Right hindlimb (tissue), 1 donor: ENCODE measurements around the gene SNCB.

Source experiments
- DNase-seq: peaks from one replicate; pipeline ENCODE4 v3.0.0-alpha.2; 2018

SNCB gene

DNA sequence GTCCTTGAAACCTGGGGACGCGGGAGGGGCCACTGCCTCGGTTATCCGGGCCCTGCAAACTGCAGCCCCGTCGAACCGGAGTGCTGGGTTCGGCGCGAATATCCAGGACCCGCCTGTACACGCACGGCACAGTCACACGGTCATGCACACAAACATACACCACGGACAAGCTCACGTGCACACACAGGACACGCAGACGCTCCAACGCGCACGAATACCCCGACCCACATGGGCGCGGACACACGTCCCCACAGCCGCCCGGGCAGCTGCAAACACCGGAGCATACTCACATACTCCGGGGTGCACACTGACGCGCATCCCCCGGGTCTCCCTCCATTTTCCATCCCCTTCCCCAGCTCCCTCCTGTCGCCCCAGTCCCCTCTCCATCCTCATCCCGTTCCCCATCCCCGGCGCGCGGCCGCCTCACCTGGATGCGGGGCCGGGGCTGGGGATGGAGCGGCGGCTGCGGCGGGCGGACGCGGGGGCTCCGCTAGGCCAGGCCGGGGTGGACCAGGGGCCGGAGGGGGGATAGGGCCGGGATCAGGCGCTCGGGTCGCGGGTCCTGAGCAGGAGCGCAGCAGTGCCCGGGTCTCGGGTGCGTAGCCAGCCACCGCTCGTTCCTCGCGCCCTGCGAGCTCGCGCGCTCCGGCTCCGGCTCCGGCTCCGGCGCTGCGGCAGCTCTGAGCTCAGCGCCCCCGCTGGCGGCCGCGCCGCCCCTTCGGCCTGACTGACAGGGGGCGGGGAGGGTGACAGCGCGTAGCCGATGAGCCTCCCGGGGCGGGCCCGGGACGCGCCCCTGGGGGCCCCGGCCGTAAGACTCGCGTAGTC lies at the start of gene SNCB, which contains the start of gene EIF4E1B:
Gene SNCB (minus strand): TSS at position 682 of the 828 bp plus-strand sequence. CDS start 880 bp downstream, outside the sequence.
Gene EIF4E1B (plus strand): TSS at position 823 of the 828 bp plus-strand sequence. CDS start 12,113 bp downstream, outside the sequence.
- peak; percentile 49 for DNase-seq

DNA sequence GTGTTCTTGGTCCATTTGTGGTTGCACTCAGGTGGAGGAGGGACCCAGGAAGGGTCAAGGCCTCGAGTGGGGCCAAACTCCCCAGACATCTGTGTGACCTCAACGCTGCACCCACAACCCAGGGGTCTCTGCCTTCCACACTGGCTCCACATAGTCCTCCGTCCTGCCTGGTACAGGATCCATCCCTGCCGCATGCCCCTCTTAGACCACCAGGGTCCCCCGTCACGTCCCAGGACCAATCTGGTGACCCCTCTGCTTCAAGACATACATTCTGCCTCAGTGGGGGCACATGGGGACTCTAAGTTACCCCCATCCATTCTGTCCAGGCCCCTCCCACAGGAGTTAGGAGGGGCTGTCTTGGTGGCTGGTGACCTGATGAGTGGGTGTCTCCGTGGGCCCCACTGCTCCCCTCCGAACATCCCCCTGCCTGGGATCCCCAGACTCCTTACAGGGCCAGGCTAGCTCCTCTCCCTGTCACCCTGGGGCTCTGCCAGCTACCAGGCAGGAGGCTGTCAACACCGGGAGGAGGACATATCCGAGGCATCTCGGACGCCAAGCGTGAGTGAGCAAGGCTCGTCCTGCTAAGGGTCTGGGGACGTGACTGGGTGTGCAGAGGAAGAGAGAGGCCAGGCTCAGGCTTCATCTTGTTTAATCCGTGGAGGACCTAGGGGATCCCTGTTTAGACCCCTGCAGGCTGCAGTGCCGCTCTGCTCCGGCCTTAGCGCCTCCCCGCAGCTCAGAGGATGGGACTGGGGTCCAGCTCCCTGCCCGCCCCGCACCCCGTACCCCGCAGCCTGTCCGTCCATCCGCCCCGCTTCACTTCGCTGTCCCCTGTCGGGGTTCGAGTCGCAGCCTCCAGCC lies 49.3 kb upstream of the SNCB start:
- DNase-seq: no peak

DNA sequence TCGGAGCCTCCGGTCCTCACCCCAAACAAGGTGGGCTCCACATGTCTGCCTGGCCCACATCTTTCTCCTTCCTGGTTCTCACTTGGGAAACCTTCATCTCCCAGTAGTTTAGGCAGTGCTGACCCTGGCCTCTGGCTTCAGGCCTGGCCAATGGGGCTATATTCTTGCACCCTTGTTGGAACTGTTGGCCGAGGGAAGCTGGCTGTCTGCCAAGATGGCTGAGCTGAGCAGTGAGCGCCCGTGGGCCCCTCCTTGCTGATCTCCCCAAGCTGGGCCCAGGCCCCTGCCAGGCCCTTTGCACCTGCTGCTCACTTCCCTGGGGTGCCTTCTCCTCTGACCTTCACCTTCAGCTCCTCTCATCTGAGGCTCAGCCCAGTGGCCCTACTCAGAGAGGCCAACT lies 48.2 kb upstream of the SNCB start:
- no peak for DNase-seq

DNA sequence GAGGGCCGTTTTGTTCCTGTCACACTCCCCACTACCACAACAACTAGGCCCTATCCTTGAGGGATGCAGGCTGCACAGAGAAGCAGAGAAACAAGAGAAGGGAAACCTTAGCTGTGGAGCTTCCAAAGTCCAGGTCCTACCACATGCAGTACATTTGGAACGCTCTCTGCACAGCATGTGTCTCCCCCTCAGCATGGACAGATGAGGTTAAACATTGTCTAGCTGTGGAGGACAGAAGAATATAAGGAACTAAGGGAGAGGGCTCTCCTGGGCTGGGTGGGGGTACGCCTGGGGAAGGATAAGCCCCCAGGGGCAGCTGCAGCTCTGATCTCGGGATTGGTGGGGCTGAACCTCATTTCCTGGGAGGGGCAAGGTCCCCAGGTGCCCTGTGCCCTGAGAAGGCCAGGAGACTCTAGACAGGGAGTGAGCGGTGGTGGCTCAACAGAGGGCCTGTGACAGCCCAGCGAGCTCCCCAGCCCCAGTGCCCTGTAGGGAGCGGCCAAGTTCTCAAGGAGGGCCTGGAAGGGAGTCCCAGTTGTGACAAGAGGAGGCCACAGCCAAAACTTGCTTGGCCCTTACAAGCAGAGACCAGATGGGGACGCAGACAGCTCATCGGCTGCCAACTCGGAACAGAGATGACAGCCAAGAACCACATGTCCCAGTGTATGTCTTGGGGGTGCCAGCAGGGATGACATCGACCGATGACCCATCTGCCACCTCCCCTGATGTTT lies 47.0 kb upstream of the SNCB start:
- no peak for DNase-seq

DNA sequence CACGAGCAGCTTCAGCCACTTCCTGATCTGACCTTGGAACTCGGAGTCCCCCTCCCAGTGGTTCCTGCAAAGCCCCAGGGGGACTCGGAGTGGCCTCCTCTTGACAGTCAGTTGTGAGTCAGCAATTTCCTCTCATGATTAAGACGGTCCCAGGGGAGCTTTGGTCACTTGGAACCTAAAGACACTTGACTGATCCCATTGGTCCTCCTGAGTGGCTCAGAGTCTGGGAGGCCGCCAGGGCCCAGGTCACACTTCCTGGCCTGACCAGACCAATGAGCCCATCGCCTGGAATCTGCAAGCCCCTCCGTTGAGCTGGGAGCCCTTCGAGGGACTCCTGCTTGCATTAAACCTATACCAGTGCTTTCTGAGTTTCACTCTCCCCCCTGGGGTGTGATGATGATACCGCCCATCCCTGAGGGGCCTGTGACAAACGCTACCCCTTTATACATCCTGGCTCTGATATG lies 46.1 kb upstream of the SNCB start:
- DNase-seq: no peak

DNA sequence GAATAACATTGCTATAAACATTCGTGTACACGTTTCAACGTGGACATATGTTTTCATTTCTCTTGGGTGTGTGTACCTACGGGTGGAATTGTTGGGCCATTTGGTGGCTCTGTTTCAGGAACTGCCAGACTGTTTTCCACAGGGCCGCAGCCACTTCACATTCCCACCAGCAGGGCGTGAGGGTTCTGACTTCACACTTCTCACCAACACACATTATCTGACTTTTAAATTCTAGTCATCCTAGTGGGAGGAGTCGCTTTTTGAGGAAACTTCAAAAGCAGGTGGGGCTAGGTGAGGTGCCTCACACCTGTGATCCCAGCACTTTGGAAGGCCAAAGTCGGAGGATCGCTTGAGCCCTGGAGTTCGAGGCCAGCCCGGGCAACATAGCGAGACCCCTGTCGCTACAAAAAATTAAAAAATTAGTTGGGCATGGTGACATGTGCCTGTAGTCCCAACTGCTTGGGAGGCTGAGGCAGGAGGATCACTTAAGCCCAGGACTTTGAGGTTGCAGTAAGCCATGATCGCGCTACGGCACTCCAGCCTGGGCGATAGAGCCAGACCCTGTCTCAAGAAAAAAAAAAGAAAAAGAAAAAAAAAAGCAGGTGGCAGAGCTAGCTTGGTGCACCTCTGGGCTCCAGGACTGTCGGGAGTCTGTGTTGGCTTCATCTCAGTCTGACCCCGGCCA lies 45.5 kb upstream of the SNCB start:
- no peak for DNase-seq

DNA sequence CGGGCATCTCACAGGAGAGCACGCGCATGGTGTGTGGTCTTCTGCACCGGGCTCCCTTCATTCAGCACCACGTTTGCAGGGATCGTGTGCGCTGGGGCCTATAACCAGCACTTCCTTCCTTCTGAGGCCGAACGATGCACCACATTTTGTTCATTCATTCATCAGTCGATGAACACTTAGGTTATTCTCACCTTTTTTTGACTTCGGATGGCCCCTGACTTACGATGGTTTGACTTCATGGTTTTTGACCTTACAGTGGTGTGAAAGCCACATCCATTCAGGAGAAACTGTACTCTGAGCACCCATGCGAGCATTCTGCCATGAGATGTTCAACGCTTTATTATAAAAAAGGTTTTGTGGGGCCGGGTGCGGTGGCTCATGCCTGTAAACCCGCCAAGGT lies 44.5 kb upstream of the SNCB start:
- no peak for DNase-seq

DNA sequence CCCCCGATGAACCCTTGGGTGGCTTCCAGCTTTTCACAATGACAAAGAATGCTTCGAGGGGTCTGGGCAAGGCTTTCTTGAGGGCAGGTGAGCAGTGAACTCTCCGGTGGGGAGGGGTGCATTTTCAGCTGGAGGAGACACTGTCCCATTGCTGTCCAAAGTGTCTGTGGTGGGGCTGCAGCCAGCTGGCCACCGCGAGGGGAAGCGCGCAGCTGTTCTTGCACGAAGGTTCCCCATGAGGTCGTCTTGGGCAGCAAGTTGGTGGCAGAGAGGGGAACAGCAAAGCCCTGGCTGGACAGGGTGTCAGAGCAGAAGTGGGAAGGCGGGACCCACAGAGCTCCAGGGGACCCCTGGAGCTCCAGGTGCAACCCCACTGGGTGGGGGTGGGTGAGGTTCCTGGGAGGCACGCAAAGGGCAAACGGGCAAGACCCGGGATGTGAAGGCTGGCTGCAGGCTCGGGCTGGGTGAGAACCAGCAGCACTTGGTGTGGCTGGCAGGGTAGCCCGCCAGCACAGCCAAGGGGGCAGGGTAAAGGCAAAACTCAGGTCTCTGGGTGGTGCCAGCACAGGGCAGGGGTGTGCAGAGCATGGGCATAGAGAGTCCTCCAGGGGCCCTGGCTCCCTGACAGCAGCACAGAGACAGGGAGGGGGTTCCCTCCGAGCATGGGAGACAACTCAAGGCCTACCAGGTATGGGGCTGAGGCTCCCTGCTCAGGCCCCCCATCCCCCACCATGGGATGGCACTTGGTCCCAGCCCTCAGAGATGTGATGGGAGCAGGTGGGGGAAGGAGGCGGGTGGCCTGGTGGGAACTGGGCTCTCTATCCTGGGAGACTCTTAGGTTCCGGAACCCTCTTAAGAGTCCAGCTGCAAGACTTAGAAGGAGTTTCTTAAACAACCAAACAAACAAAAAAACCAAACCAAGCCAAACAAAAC lies 43.6 kb upstream of the SNCB start:
- DNase-seq: no peak

DNA sequence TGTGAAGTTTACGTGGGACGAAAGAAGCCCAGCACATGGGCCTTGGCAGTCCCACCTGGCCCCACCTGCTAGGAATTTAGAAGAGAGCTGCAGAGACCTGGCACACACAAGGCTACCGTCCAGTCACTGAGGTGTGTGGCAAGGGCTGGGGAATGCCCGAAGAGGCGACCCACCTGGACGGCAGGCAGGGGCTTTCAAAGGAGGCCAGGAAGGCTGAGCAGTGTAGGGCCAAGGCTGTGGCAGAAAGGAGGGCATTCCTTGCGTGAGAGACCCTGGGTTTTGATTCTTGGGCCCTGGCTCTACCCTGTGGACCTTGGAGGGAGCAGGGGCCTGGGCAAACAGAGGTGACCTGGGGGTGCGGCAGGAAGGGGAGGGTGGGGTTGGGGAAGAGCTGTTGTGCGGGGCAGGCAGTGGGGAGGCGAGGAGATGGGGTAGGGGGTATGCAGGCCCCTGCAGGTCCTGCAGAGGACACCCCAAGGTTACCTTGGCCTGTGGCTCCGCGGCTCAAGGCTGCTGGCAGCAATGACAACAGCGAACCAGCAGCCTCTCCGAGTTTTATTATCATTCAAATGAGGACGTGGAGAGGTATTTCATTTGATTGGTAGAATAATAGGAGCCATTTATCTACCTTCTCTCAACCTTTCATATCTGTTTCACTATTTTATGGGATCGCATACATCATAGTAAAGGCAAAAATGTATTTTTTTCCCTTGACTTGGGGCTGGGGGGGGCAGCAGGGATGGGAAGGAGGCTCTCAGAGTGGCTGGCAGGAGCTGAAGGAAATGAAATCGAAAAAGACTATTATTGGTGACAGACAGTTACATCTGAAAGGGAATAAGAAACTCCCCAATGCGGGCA lies 41.8 kb upstream of the SNCB start:
- DNase-seq: no peak

DNA sequence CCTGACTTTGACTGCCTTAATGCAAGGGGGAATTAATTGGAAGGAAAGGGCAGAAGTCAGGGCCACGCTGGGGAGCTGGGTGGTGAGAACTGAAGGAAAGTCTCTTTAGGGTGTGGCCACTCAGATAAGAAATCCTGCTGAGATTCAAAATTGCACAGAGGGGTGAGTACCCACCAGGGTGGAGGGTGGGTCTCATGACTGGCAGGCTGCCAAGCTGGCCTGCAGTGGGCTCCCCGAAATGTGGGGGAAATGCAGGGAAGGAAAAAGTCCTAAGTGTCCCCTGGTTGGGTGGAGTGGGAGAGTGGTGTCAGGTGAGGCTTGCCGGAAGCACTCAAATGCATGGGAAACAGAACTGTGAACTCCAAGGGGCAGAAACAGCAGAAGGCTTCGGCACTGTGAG lies 41.1 kb upstream of the SNCB start:
- no peak for DNase-seq

DNA sequence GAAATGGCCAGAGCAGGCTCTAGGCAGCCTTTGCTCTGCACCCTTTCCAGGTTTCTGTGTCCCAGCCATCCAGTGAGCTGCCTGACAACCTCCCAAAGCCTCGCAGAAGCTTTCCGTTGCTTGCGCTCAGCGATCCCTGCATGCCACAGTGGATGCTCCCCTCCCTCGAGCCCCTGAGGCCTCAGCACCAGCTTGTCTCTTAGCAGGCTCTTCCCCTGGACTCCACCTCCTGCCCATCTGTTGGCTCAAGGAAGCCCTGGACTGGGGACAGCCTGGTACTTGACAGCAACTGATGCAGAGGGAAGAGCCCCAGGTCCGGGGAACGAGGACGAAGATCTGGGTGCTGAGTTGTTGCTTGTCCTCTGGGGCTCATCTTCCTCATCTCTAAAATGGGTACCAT lies 40.1 kb upstream of the SNCB start:
- DNase-seq: no peak

DNA sequence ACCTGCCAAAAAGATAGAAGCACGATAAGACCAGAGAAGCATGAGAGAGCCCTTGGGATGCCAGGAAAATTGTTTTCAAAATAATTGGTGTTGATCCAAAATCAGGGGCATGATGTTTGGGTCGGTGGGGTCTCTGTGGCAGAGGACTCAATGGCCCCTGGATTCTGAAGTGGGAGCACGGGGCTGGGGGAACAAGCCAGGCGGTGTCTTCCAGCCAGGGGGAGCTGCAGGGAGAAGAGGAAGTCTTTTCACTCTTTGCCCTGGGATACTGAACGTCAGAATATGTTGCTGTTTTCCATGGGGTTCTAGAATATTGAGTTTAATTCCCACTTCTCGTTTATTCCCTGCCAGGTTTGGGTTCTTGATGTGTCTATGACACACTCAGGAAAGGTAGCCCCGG lies 37.3 kb upstream of the SNCB start:
- DNase-seq: no peak

DNA sequence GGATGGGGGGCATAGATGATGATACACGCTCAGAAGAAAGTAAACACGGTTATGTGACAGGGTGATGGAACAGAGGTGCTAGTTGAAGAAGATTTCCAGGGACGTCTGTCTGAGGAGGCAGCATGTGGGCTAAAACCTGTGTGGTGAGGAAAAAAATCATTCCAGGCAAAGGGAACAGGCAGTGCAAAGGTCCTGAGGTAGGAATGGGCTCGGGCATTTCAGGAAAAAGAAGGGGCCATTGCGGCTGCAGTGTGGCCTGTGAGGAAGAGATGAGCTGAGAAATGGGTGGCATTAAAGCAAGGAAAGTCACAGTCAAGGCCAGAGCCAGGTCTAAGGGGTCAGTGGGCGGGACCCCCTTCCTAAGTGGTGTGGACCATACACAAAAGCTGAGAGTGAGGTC lies 35.2 kb upstream of the SNCB start:
- DNase-seq: no peak

DNA sequence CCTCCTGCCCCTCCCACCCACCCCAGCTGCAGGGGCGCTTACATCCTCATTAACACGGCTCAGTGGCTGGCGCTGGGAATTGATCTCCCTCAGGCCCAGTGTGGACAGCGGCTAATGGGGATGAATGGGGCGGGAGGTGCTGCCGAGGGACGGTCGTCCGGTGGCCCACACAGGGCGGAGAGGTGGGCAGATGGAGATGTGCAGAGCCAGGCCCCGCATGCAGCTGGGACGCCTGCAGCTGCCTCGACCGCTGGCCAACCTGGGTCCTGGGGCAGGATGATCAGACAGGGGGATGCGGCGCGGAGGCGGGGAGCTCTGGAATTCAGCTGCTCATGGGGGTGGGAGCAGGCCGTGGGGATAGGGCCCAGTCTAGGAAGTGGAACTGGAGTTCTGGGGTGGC lies 34.6 kb upstream of the SNCB start:
- no peak for DNase-seq

DNA sequence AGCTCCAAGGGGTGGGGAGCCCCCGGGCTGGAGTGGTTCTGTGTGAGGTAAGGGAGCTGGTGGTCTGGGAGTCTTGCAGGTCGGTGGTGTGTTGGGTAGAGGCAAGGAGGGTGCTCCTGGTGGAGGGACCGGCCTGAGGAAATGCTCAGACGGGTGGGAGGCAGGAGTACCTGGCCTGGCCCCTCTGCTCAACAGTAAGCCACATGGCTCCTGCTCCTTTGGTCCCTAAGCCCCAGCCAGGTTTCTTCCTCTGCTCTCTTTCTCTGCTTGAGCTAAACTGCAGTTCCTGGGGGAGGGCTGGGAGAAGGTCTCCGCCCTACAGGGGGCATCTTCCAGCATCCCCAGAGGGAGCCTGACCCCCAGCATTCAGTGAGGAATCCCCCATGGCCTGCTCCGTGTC lies 34.1 kb upstream of the SNCB start:
- no peak for DNase-seq

DNA sequence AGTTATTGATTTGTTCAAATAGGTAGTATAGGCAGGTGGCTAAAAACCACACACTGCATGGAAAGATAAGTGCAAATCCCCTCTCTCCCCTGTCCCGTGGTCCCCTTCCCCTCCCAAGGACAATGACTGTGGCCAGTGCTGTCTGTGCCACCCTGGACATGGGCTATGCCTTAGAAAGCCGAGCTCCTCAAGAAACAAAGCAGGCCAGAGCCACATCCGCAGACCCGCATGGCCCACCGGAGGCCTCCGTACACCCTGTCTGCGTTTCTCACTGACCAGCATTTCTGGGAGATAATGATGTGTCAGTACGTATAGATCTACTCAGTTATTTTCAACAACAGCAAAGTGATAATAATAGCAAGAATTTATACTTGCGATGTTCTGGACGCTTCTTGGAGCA lies 33.2 kb upstream of the SNCB start:
- no peak for DNase-seq

DNA sequence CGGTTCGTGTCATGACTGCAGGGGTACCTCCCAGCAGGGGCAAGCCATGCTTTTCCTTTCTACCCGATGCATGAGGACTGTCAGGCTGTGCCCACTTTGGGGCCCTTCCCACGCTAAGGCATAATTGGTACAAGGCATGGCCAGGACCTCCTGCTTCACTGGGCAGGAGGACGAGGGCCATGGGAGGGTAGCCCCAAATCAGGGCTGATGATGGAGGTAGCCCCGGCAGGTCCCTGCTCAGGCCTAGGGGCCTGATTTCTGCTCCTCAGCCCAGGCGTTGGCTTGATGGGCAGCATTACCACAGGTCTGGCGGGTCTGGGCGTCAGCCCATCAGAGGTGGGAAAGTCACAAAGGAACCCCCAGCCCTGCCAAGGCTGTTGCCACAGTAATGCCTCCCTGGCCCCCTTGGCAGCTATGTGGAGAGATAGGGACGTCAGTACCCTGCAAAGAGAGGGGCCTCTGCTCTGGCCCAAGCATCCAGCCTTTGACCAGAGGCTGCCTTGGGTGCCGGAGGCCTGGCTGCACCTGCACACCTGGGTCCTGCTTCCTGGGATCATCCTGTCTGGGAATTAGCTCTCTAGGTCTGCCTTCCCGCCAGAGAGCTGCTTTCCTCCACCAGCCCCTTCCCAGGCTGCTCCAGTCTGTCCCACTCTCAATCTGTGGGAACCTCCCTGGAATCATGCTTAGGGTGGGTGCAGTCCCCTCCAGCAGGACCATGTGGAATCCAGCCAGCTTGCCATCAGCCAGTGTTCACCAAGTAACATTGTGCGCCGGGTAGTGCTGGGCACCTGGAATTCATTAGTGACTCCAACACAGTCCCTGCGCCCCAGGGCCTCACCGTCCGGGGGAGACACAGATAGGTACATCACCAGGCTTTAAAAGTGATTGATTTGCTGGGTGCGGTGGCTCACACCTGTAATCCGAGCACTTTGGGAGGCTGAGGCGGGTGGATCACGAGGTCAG lies 32.3 kb upstream of the SNCB start:
- DNase-seq: no peak

DNA sequence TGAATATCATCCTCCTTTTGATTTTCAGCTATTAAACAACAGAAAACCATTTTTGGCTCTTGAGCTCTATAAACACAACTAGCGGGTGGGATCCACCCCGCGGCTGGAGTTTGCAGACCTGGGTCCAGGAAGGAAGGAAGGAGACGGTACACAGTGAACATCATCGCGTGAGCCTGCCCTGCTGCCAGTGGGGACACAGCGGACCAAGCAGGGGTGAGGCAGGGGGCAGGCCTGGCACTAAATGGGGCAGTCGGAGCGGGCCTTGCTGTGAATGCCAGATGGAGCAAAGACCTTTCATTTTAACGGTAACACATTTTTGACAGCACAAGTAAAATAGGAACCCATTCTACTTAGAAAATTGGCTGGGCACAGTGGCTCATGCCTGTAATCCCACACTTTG lies 31.3 kb upstream of the SNCB start:
- no peak for DNase-seq
